ENCODE measurements around the gene CDC42BPG.

DNA sequence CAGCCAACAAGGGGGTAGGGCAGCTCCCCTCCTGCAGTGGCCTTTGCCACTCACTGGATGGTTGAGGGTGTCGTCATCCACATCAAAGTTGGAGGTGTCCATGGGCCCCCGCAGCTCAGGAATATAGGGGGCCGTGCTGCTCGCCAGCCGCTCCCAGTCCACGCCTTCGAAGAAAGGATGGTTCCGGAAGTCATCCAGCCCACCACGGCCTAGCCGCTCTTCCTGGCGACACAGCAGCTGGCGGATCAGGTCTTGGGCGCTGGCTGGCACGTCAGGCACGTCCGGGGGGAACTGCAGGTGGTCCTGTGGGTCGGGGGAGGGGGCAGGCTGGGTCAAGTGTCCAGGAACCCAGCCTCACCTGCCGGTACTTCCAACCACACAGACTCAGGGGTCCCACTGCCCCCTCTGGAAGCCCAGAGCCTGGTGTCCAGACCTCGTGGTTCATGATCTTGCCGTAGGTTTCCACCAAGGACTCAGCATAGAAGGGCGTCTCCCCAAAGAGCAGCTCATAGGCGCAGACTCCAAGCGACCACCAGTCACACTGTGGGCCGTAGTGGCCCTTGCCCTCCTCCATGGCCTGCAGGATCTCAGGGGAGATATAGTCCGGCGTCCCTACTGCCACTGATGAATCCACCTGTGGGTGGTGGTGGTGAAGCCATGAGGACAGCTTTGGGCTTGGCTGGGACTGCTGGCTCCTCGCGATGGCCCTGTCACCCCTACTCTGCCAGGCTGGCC lies 5.7 kb downstream of the CDC42BPG start:
- TF ChIP-seq ARHGAP35 (IDR thresholded peaks at IDR 0.05; ENCODE audit: partially characterized antibody), result no peak
- TF ChIP-seq RBM15 (IDR thresholded peaks at IDR 0.05; ENCODE audit: insufficient read depth, low read length), result no peak
- no peak for TF ChIP-seq TFAM (CRISPR knock-in tag; conservative IDR thresholded peaks at IDR 0.05)
- no peak for TF ChIP-seq NFE2L1 (tag; IDR thresholded peaks at IDR 0.05; ENCODE audit: borderline replicate concordance, low read depth)
- no peak for TF ChIP-seq MEIS2 (IDR thresholded peaks at IDR 0.05; ENCODE audit: partially characterized antibody)
- no peak for TF ChIP-seq ZBTB26 (CRISPR knock-in tag; IDR thresholded peaks at IDR 0.05)
- TF ChIP-seq PBX2 (CRISPR knock-in tag; IDR thresholded peaks at IDR 0.05; ENCODE audit: low read depth), result no peak
- TF ChIP-seq PBX2 (tag; conservative IDR thresholded peaks at IDR 0.05; ENCODE audit: low read depth), result no peak
- TF ChIP-seq, protein P1, sequence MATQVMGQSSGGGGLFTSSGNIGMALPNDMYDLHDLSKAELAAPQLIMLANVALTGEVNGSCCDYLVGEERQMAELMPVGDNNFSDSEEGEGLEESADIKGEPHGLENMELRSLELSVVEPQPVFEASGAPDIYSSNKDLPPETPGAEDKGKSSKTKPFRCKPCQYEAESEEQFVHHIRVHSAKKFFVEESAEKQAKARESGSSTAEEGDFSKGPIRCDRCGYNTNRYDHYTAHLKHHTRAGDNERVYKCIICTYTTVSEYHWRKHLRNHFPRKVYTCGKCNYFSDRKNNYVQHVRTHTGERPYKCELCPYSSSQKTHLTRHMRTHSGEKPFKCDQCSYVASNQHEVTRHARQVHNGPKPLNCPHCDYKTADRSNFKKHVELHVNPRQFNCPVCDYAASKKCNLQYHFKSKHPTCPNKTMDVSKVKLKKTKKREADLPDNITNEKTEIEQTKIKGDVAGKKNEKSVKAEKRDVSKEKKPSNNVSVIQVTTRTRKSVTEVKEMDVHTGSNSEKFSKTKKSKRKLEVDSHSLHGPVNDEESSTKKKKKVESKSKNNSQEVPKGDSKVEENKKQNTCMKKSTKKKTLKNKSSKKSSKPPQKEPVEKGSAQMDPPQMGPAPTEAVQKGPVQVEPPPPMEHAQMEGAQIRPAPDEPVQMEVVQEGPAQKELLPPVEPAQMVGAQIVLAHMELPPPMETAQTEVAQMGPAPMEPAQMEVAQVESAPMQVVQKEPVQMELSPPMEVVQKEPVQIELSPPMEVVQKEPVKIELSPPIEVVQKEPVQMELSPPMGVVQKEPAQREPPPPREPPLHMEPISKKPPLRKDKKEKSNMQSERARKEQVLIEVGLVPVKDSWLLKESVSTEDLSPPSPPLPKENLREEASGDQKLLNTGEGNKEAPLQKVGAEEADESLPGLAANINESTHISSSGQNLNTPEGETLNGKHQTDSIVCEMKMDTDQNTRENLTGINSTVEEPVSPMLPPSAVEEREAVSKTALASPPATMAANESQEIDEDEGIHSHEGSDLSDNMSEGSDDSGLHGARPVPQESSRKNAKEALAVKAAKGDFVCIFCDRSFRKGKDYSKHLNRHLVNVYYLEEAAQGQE (IDR thresholded peaks at IDR 0.05; ENCODE audit: borderline replicate concordance), result no peak
- TF ChIP-seq, protein P1 (CRISPR knock-in tag; IDR thresholded peaks at IDR 0.05; ENCODE audit: low read depth), result no peak
- no peak for TF ChIP-seq POLR2A (conservative IDR thresholded peaks at IDR 0.05)

Data from K562 (cell line).